Activated CD4-positive, CD25-positive, alpha-beta regulatory T cell treated with anti-CD3 and anti-CD28 coated beads, Interleukin-2, amount 50 U/mL, for 24 hours (primary cell): ENCODE data around the gene TMEM37.

Source experiments
- ATAC-seq, 2 donors: fragments of 150-1000 bp; cut with Tn5 transposase; one replicate each; pipeline ENCODE4 v1.10.0; 2021; ENCODE audit warnings: mild to moderate bottlenecking in 1 of 2, moderate library complexity in 1 of 2

The TMEM37 gene

GRCh38 chr2:119462574-119462973 is 30.9 kb downstream of the TMEM37 start:
- no peak for ATAC-seq

- no peak for ATAC-seq
These were observed 31.5 kb downstream of the TMEM37 start for GRCh38 chr2:119463136-119463535.

- no peak for ATAC-seq
These were observed 32.3 kb downstream of the TMEM37 start for GRCh38 chr2:119463990-119464389.

GRCh38 chr2:119464981-119465380 is 33.3 kb downstream of the TMEM37 start:
- ATAC-seq: no peak

GRCh38 chr2:119465687-119466086 is 34.0 kb downstream of the TMEM37 start:
- ATAC-seq: no peak

- ATAC-seq: no peak
These were observed 34.7 kb downstream of the TMEM37 start for GRCh38 chr2:119466373-119466772.

- ATAC-seq: no peak
These were observed 36.7 kb downstream of the TMEM37 start for GRCh38 chr2:119468154-119468955.

- no peak for ATAC-seq
These were observed 37.5 kb downstream of the TMEM37 start for GRCh38 chr2:119469131-119469530.

- no peak for ATAC-seq
These were observed 38.1 kb downstream of the TMEM37 start for GRCh38 chr2:119469661-119470297.

GRCh38 chr2:119472749-119473148 is 41.1 kb downstream of the TMEM37 start:
- no peak for ATAC-seq

- no peak for ATAC-seq
These were observed 42.1 kb downstream of the TMEM37 start for GRCh38 chr2:119473621-119474370.

- no peak for ATAC-seq
These were observed 42.9 kb downstream of the TMEM37 start for GRCh38 chr2:119474371-119475224.

- no peak for ATAC-seq
These were observed 43.7 kb downstream of the TMEM37 start for GRCh38 chr2:119475225-119475856.

GRCh38 chr2:119475857-119476244 is 44.2 kb downstream of the TMEM37 start:
- ATAC-seq: no peak

- no peak for ATAC-seq
These were observed 44.9 kb downstream of the TMEM37 start for GRCh38 chr2:119476301-119477112.

- no peak for ATAC-seq
These were observed 45.5 kb downstream of the TMEM37 start for GRCh38 chr2:119477113-119477505.

- ATAC-seq: no peak
These were observed 46.7 kb downstream of the TMEM37 start for GRCh38 chr2:119478188-119478977.

- no peak for ATAC-seq
These were observed 47.3 kb downstream of the TMEM37 start for GRCh38 chr2:119478978-119479295.

GRCh38 chr2:119480184-119480583 is 48.5 kb downstream of the TMEM37 start:
- no peak for ATAC-seq

GRCh38 chr2:119480718-119481142 is 49.1 kb downstream of the TMEM37 start:
- ATAC-seq: no peak
